KBM-7 (cell line): ENCODE results near the gene CCDC150.
"Not testable (repeated sequence)": the region's sequence is repeated elsewhere in the genome, so short reads cannot be mapped to it uniquely, and the experiment has no call there.

Experiments used
- DNase-seq: peaks from one replicate; pipeline ENCODE4 v3.0.0-alpha.2; 2015
- in situ Hi-C: fragments of 300-500 bp; cut with MboI; formaldehyde crosslinking; loops from 2 replicates; pipeline ENCODE4 v1.14.3; 2020; ENCODE audit warnings: low sequenced_read_pairs, low pct_unique_long_range_greater_than_20kb, mixed read lengths

The CCDC150 gene

GRCh38 chr2:196697825-196698224, 58.3 kb downstream of the CCDC150 start:
- in situ Hi-C loops: no loop called here
- DNase-seq: no peak

- in situ Hi-C loops: no loop called here
- no peak for DNase-seq
Measured at GRCh38 chr2:196702641-196703040, 63.1 kb downstream of the CCDC150 start.

DNA sequence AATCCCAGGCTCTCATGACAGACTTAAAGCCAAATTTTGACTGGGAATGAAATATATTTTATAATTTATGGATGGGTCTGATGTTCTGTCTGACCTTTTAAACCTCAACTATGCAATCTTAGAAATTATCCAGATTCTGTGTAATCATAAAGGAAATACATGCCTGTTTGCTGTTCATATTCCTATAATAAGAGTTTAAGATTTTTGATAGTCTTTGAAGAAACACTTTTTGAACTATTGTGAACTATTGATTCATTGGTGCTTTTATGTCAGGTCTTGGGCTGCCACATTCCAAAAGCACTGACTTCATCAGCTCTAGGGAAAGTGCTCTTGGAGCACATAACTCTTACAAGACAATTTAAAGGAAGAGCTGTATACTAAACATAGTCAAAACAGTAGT, 64.2 kb downstream of the CCDC150 start:
- DNase-seq: no peak
- in situ Hi-C loops: no loop called here

GRCh38 chr2:196710056-196710455, 70.5 kb downstream of the CCDC150 start:
- in situ Hi-C loops, DNase-seq: not testable (repeated sequence)

DNA sequence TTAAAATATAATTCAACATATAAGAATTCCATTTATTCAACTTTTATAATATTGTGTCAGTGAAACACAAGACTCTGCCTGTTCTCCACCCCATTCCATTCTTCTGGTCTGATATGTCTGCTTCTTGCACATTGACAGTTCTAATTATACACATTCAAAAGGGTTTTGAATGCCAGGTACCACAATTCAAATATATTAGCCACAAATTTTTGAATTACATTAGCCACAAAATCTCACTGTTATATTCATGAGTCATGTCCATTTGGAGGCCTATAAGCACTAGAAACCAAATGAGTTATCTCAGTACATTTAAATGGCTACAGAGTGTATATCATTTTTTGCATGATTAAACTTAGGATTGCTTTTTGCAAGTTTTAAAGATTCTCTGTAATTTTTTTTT, 72.1 kb downstream of the CCDC150 start:
- DNase-seq: no peak
- in situ Hi-C loops: no loop called here

- in situ Hi-C loops: no loop called here
- no peak for DNase-seq
Measured at GRCh38 chr2:196712867-196713266, 73.4 kb downstream of the CCDC150 start.

- DNase-seq: no peak
- in situ Hi-C loops: no loop called here
Measured at GRCh38 chr2:196718419-196719109, 79.0 kb downstream of the CCDC150 start.

- peak; percentile 8 for DNase-seq
- in situ Hi-C loops: no loop called here
Measured at GRCh38 chr2:196719110-196719872, 79.8 kb downstream of the CCDC150 start.

DNA sequence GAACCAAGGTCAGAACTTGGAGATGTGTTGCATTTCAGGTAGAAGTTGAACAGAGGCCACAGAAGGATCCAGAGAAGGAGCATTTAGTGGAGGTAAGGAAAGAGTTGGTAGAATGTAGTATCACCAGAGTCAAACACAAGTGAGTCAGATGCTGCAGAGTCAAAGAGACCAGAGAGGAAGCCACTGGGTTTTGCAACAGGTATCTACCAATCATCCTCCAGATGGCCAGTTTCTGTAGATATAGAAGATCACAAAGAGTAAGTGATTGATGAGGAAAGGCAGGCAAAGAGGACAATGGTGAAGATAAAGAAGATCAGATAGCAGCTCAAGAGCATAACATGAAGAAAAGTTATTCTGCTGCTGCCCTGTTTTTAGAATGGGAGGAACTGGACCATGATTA, 84.1 kb downstream of the CCDC150 start:
- DNase-seq: no peak
- in situ Hi-C loops: no loop called here

DNA sequence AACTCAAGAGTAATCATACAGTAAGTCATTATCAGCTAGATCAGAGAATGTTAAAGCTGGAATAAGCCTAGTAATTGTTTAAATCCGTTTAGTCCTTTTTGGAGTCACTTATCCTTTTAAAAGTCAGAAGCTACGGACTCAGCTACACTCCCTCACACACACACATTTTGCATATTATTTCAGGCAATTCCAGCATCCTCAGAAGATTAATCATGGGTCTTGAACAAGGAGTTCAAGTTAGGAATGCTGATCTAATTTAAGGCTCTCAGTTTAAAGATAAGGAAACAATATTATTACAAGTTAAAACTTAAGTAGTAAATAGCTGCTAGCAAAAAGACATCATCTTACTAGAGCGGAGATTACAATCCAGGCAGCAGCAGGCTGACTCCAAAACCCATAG, 85.7 kb downstream of the CCDC150 start:
- no peak for DNase-seq
- in situ Hi-C loops: no loop called here

- in situ Hi-C loops: no loop called here
- DNase-seq: no peak
Measured at GRCh38 chr2:196725882-196726281, 86.4 kb downstream of the CCDC150 start.

- in situ Hi-C loops: no loop called here
- no peak for DNase-seq
Measured at GRCh38 chr2:196729418-196729817, 89.9 kb downstream of the CCDC150 start.

GRCh38 chr2:196736646-196737045, 97.1 kb downstream of the CCDC150 start:
- DNase-seq, in situ Hi-C loops: not testable (repeated sequence)

- DNase-seq: no peak
- in situ Hi-C loops: no loop called here
Measured at GRCh38 chr2:196737046-196737445, 97.5 kb downstream of the CCDC150 start.

GRCh38 chr2:196739031-196739430, 99.5 kb downstream of the CCDC150 start:
- in situ Hi-C loops: no loop called here
- no peak for DNase-seq

DNA sequence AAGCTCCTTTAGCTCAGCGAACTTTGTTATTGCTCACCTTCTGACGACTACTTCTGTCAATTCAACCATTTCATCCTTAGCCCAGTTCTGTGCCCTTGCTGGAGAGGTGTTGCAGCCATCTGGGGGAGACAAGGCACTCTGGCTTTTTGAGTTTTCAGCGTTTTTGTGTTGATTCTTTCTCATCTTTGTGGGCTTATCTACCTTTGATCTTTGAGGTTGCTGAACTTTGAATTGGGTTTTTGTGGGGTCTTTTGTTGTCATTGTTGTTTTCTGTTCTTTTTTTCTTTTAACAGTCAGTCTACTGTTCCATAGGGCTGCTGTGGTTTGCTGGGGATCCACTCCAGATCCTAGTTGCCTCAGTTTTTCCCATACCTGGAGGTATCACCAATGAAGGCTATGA, 102.7 kb downstream of the CCDC150 start:
- in situ Hi-C loops: no loop called here
- DNase-seq: no peak

GRCh38 chr2:196742685-196743084, 103.2 kb downstream of the CCDC150 start:
- in situ Hi-C loops: no loop called here
- no peak for DNase-seq

- DNase-seq: no peak
- in situ Hi-C loops: no loop called here
Measured at GRCh38 chr2:196743165-196743564, 103.7 kb downstream of the CCDC150 start.

- no peak for DNase-seq
- in situ Hi-C loops: no loop called here
Measured at GRCh38 chr2:196745711-196746110, 106.2 kb downstream of the CCDC150 start.

- no peak for DNase-seq
- in situ Hi-C loops: no loop called here
Measured at GRCh38 chr2:196747400-196747799, 107.9 kb downstream of the CCDC150 start.

DNA sequence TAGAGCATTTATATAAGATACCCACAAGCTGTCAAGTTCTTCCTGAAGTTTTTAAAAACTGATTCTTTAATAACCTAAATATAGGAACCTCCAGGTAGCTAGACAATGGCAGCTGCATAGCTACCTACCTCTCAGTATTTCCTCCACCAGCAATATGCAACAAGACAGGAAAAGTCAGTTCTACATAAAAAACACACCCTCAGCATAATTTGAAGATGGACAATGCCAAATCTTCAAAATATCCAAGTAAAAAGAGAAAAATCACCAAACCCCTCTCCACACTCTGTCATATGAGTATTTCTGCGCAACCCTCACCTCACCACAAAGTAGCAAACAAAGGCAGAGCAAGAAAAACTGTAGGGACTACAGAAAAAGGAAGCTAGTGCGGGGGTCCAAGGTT, 108.6 kb downstream of the CCDC150 start:
- no peak for DNase-seq
- in situ Hi-C loops: no loop called here
